GM23338 (cell line): ENCODE measurements around the gene STRA8. TPM values are rescaled to one million over a fixed set of nuclear protein-coding genes. Genes with fewer than 3 reads are reported as not detected.

Experiments
- ATAC-seq: fragments of 200-7000 bp; cut with Tn5 transposase; 3 replicates; pipeline ENCODE4 v1.9.1; 2020
- DNase-seq: peaks from one replicate; pipeline ENCODE4 v3.0.0-alpha.2; 2015; ENCODE audit warnings: low spot score
- H2AFZ ChIP-seq: fragments of 200-600 bp; sonication (generic); 2 replicates; pipeline ENCODE4 v1.8.0; 2016; ENCODE audit warnings: antibody characterized with exemption, mild to moderate bottlenecking, moderate library complexity
- H3F3A ChIP-seq: fragments of 200-600 bp; sonication (generic); replicated peaks from 2 replicates; pipeline ENCODE4 v1.8.0; 2017; ENCODE audit warnings: antibody characterized with exemption, mixed run types, low read depth
- H3K27ac ChIP-seq: fragments of 200-600 bp; sonication (generic); 2 replicates; pipeline ENCODE4 v1.6.1; 2016; ENCODE audit warnings: low read depth
- H3K27me3 ChIP-seq: fragments of 200-600 bp; sonication (generic); 2 replicates; pipeline ENCODE4 v1.8.0; 2016; ENCODE audit warnings: mild to moderate bottlenecking, mixed run types, moderate library complexity; ENCODE audit not compliant: insufficient read depth
- H3K36me3 ChIP-seq: fragments of 200-600 bp; sonication (generic); 2 replicates; pipeline ENCODE4 v1.8.0; 2016; ENCODE audit warnings: mild to moderate bottlenecking; ENCODE audit not compliant: insufficient read depth
- H3K4me1 ChIP-seq: fragments of 200-600 bp; sonication (generic); 2 replicates; pipeline ENCODE4 v1.8.0; 2016; ENCODE audit warnings: mild to moderate bottlenecking, moderate library complexity; ENCODE audit not compliant: insufficient read depth
- H3K4me2 ChIP-seq: fragments of 200-600 bp; sonication (generic); 2 replicates; pipeline ENCODE4 v1.7.1; 2017; ENCODE audit warnings: mixed run types
- H3K4me3 ChIP-seq: fragments of 200-600 bp; sonication (generic); 2 replicates; pipeline ENCODE4 v1.6.1; 2016; ENCODE audit warnings: mixed run types
- H3K79me2 ChIP-seq: fragments of 200-600 bp; sonication (generic); replicated peaks from 2 replicates; pipeline ENCODE4 v1.8.0; 2017; ENCODE audit warnings: mild to moderate bottlenecking; ENCODE audit not compliant: insufficient read depth
- H3K9me2 ChIP-seq: fragments of 200-600 bp; sonication (generic); 2 replicates; pipeline ENCODE4 v1.8.0; 2017; ENCODE audit not compliant: insufficient read depth
- H4K20me1 ChIP-seq: fragments of 200-600 bp; sonication (generic); replicated peaks from 2 replicates; pipeline ENCODE4 v1.8.0; 2017; ENCODE audit warnings: mild to moderate bottlenecking; ENCODE audit not compliant: insufficient read depth
- H3K27ac Mint-ChIP-seq: 2 replicates; pipeline ENCODE4 v1.8.0; 2020; ENCODE audit warnings: inconsistent platforms, mild to moderate bottlenecking, moderate library complexity, mixed read lengths
- H3K27me3 Mint-ChIP-seq: 3 replicates; pipeline ENCODE4 v1.8.0; 2022; ENCODE audit warnings: low read depth, mild to moderate bottlenecking, moderate library complexity, mixed read lengths, inconsistent platforms; ENCODE audit not compliant: insufficient read depth, poor library complexity
- H3K36me3 Mint-ChIP-seq: 3 replicates; pipeline ENCODE4 v1.8.0; 2021; ENCODE audit warnings: low read depth, mild to moderate bottlenecking, inconsistent platforms, moderate library complexity, mixed read lengths
- H3K4me1 Mint-ChIP-seq: 3 replicates; pipeline ENCODE4 v1.8.0; 2020; ENCODE audit warnings: mild to moderate bottlenecking, inconsistent platforms, mixed read lengths
- H3K4me3 Mint-ChIP-seq: 3 replicates; pipeline ENCODE4 v1.8.0; 2021; ENCODE audit warnings: moderate library complexity, mild to moderate bottlenecking, inconsistent platforms, mixed read lengths
- H3K9me3 Mint-ChIP-seq: 3 replicates; pipeline ENCODE4 v1.8.0; 2020; ENCODE audit warnings: moderate library complexity, mild to moderate bottlenecking, inconsistent platforms, mixed read lengths
- CREB1 ChIP-seq: fragments of 250-450 bp; sonication (Bioruptor Pico); IDR thresholded peaks from 2 replicates; pipeline ENCODE4 v1.5.0; 2020; ENCODE audit warnings: low read depth, mild to moderate bottlenecking, moderate library complexity
- CTCF ChIP-seq, 2 experiments: fragments of 200-600 bp in 1 of 2; sonication (generic) in 1 of 2; conservative IDR thresholded peaks; 2 replicates each; pipeline versions ENCODE4 v1.5.1 to v1.6.1; 2016 to 2017; ENCODE audit warnings: antibody characterized with exemption in 2 of 2, low read depth in 2 of 2, mild to moderate bottlenecking in 2 of 2, moderate library complexity in 1 of 2
- EZH2 ChIP-seq: fragments of 200-600 bp; sonication (generic); IDR thresholded peaks from one replicate; pipeline ENCODE4 v1.8.0; 2017; ENCODE audit warnings: antibody characterized with exemption, mild to moderate bottlenecking, low read depth; ENCODE audit not compliant: unreplicated experiment
- EZH2phosphoT487 ChIP-seq: fragments of 200-600 bp; sonication (generic); IDR thresholded peaks from one replicate; pipeline ENCODE4 v1.8.1; 2018; ENCODE audit warnings: antibody characterized with exemption; ENCODE audit not compliant: unreplicated experiment
- JUNB ChIP-seq: IDR thresholded peaks from one replicate; pipeline ENCODE4 v1.6.1; 2016; ENCODE audit warnings: antibody characterized with exemption; ENCODE audit not compliant: unreplicated experiment
- NANOG ChIP-seq: IDR thresholded peaks from 2 replicates; pipeline ENCODE4 v1.6.1; 2016; ENCODE audit warnings: antibody characterized with exemption, borderline replicate concordance
- POLR2AphosphoS5 ChIP-seq: IDR thresholded peaks from 2 replicates; pipeline ENCODE4 v1.6.1; 2016; ENCODE audit warnings: antibody characterized with exemption, low read depth
- polyA plus RNA-seq: library from polyadenylated mRNA; unstranded; fragments of >200 nt; fragmentation: Nextera tagmentation; extraction: Ambion mirVana; gene quantifications from 2 replicates; pipeline ENCODE4 v1.2.1, GENCODE V29; 2016
- total RNA-seq: library from RNA; depleted of rRNA; stranded (reverse); fragments of >200 nt; shearing (Covaris generic); gene quantifications from 2 replicates; pipeline ENCODE4 v1.2.3, GENCODE V29; 2014
- TF ChIP-seq, protein P1 (sequence below): IDR thresholded peaks from one replicate; pipeline ENCODE4 v1.6.1; 2018; ENCODE audit warnings: antibody characterized with exemption; ENCODE audit not compliant: unreplicated experiment

STRA8 gene
- total and polyA plus RNA-seq, 2 experiments from 2014 or later, result not detected

DNA sequence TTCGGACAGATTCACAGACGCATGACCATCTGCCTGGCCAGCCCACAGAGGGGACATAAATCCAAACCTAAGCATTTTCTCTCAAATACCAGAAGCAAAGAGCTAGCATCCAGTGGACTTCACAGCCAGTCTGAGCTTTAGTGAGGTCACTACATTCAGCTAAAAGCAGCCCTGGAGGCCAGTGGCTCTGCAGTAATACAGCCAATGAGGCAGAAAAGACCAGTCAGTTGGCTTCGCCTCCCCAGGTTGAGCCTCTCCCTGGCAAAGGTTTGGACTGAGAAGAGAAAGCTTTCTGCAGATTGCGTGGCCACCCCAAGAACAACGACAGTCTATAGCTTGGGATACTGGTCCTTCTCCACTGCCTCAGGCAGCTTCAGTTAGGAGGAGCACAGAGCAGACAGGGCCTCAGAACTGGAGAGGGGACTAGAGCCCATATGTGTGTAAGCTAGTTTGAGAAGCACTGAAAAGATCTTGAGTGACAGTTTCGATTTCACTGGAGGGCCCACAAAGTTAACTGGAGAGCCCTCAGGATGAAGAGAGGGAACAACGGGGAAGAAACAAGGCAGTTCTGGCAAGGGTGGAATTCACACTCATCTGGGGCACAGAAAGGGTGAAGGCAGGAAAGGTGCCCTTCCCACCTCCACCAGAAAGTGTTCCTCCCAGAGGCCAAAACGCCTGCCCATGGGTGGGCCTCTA is 26.1 kb upstream of the STRA8 start:
- H3F3A ChIP-seq, result no peaks in the 10 kb centered on the region
- Mint-ChIP-seq H3K27ac (0 out of 2 replicates have a peak overlapping the region, but pooled peaks have one; percentile 9), H3K4me1 (peaks cover 4% of the 10 kb centered on the region; the same call in 2 of the 3 replicates), H3K9me3 (no peaks in the 10 kb centered on the region), H3K4me3 (no peak overlapping the region), H3K27me3 (peaks cover 16% of the 10 kb centered on the region), H3K36me3 (peaks cover 5% of the 10 kb centered on the region; the same call in 1 of the 3 replicates)
- no peak overlapping the region for H2AFZ ChIP-seq
- H3K4me1 ChIP-seq, result peaks cover 6% of the 10 kb centered on the region
- H3K36me3 ChIP-seq, result no peaks in the 10 kb centered on the region
- no peak for TF ChIP-seq JUNB
- TF ChIP-seq CTCF (conservative IDR thresholded peaks at IDR 0.05; ENCODE audit: low read depth in 2 of 2), result no peak
- H3K9me2 ChIP-seq, result no peaks in the 10 kb centered on the region
- H3K27ac ChIP-seq, result no peak overlapping the region
- ATAC-seq (no peak), DNase-seq (no peak)
- H4K20me1 ChIP-seq, result no peaks in the 10 kb centered on the region
- no peaks in the 10 kb centered on the region for H3K79me2 ChIP-seq
- no peak overlapping the region for H3K4me3 ChIP-seq
- no peak overlapping the region for H3K4me2 ChIP-seq
- peaks cover 11% of the 10 kb centered on the region for H3K27me3 ChIP-seq

DNA sequence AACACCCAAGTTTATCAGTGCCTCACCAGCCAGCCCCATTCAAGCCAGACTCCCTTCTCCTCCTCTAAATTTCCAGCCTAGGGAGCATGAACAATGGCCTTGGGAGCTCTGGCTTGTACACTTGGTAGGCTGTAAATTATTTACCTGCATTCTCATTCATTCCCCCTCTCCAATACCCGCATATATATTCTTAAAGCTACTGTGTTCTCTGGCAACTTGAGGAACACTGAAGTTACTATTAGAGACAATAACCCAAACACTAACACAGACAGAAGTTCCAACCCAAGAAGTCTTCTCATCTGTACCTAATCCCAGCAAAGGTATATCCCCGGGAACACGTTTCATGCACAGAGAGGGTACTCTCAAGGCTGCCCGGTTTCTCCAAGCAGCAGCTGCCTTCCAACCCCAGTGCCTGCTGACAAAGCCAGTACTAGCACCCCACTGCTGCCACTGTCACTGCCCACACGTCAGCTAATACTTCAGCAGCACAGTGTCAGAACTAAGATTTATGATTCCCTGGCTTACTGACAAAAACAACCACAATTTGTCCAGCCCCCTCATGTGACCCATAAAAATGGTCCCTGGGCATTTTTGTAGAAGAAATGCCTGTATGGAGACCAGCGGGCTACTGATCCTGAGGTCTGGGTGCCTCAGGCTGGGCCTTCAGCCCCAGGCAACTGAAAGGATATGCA is 25.4 kb upstream of the STRA8 start:
- peaks cover 6% of the 10 kb centered on the region for H3K4me1 ChIP-seq
- no peak overlapping the region for H3K27ac ChIP-seq
- H3K4me2 ChIP-seq, result no peak overlapping the region
- Mint-ChIP-seq H3K27ac (no peak overlapping the region), H3K4me1 (peaks cover 4% of the 10 kb centered on the region; the same call in 2 of the 3 replicates), H3K9me3 (no peaks in the 10 kb centered on the region), H3K36me3 (peaks cover 5% of the 10 kb centered on the region; the same call in 1 of the 3 replicates), H3K27me3 (peaks cover 16% of the 10 kb centered on the region), H3K4me3 (no peak overlapping the region)
- H3K27me3 ChIP-seq, result peaks cover 11% of the 10 kb centered on the region
- no peaks in the 10 kb centered on the region for H4K20me1 ChIP-seq
- DNase-seq (no peak), ATAC-seq (no peak)
- H2AFZ ChIP-seq, result no peak overlapping the region
- no peaks in the 10 kb centered on the region for H3K36me3 ChIP-seq
- H3K4me3 ChIP-seq, result no peak overlapping the region
- H3F3A ChIP-seq, result no peaks in the 10 kb centered on the region
- H3K9me2 ChIP-seq, result no peaks in the 10 kb centered on the region
- H3K79me2 ChIP-seq, result no peaks in the 10 kb centered on the region
- TF ChIP-seq, protein P1, sequence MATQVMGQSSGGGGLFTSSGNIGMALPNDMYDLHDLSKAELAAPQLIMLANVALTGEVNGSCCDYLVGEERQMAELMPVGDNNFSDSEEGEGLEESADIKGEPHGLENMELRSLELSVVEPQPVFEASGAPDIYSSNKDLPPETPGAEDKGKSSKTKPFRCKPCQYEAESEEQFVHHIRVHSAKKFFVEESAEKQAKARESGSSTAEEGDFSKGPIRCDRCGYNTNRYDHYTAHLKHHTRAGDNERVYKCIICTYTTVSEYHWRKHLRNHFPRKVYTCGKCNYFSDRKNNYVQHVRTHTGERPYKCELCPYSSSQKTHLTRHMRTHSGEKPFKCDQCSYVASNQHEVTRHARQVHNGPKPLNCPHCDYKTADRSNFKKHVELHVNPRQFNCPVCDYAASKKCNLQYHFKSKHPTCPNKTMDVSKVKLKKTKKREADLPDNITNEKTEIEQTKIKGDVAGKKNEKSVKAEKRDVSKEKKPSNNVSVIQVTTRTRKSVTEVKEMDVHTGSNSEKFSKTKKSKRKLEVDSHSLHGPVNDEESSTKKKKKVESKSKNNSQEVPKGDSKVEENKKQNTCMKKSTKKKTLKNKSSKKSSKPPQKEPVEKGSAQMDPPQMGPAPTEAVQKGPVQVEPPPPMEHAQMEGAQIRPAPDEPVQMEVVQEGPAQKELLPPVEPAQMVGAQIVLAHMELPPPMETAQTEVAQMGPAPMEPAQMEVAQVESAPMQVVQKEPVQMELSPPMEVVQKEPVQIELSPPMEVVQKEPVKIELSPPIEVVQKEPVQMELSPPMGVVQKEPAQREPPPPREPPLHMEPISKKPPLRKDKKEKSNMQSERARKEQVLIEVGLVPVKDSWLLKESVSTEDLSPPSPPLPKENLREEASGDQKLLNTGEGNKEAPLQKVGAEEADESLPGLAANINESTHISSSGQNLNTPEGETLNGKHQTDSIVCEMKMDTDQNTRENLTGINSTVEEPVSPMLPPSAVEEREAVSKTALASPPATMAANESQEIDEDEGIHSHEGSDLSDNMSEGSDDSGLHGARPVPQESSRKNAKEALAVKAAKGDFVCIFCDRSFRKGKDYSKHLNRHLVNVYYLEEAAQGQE, result no peak
- TF ChIP-seq CTCF (conservative IDR thresholded peaks at IDR 0.05; ENCODE audit: low read depth in 2 of 2) (no peak), EZH2 (no peak), POLR2AphosphoS5 (no peak), EZH2phosphoT487 (no peak), NANOG (no peak), CREB1 (no peak), JUNB (no peak)
